Uterus (tissue), 2 donors: ENCODE measurements around the gene ADD1.

Experiments
- CTCF ChIP-seq, 4 experiments: fragments of 200-600 bp in 2 of 4; fragments of 450-650 bp in 2 of 4; sonication (generic) in 2 of 4; IDR thresholded peaks; one replicate each; pipeline ENCODE4 v1.5.1; 2016 to 2019; ENCODE audit warnings: antibody characterized with exemption in 4 of 4, mild to moderate bottlenecking in 2 of 4, moderate library complexity in 1 of 4
- POLR2A ChIP-seq, 2 donors: fragments of 450-650 bp; IDR thresholded peaks; one replicate each; pipeline ENCODE4 v1.6.1; 2016; ENCODE audit warnings: antibody characterized with exemption in 2 of 2, mild to moderate bottlenecking in 1 of 2, moderate library complexity in 1 of 2

GRCh38 chr4:2925496-2925895, 81.9 kb downstream of the ADD1 start:
- TF ChIP-seq POLR2A (IDR thresholded peaks at IDR 0.05), result no peak
- no peak for TF ChIP-seq CTCF (IDR thresholded peaks at IDR 0.05)
